SK-N-SH treated with all-trans-retinoic acid at 6 μM for 48 hours (cell line): Measurements from ENCODE around the gene TRMT61A.

Experiments used
- ATAC-seq: fragments of 200-7000 bp; cut with Tn5 transposase; 3 replicates; pipeline ENCODE4 v1.9.1; 2020; ENCODE audit warnings: mild to moderate bottlenecking, moderate library complexity
- ESRRG ChIP-seq: fragments of 250-450 bp; sonication (Bioruptor Pico); IDR thresholded peaks from 2 replicates; pipeline ENCODE4 v1.6.1; 2021; ENCODE audit warnings: mild to moderate bottlenecking
- GLIS3 ChIP-seq: fragments of 250-450 bp; sonication (Bioruptor Pico); IDR thresholded peaks from 2 replicates; pipeline ENCODE4 v1.5.0; 2020; ENCODE audit warnings: mild to moderate bottlenecking, moderate library complexity
- PPARA ChIP-seq: fragments of 250-450 bp; sonication (Bioruptor Pico); IDR thresholded peaks from 2 replicates; pipeline ENCODE4 v1.5.0; 2020; ENCODE audit warnings: mild to moderate bottlenecking, borderline replicate concordance
- RARB ChIP-seq: fragments of 250-450 bp; sonication (Bioruptor Pico); IDR thresholded peaks from 2 replicates; pipeline ENCODE4 v1.8.0; 2021; ENCODE audit warnings: mild to moderate bottlenecking, moderate library complexity
- SNAI2 ChIP-seq: fragments of 250-450 bp; sonication (Bioruptor Pico); IDR thresholded peaks from 2 replicates; pipeline ENCODE4 v1.5.0; 2020; ENCODE audit warnings: mild to moderate bottlenecking, moderate library complexity
- TCF4 ChIP-seq: fragments of 250-450 bp; sonication (Bioruptor Pico); IDR thresholded peaks from 2 replicates; pipeline ENCODE4 v1.8.0; 2021; ENCODE audit warnings: mild to moderate bottlenecking, moderate library complexity, borderline replicate concordance
- TOX ChIP-seq: fragments of 250-450 bp; sonication (Bioruptor Pico); IDR thresholded peaks from 2 replicates; pipeline ENCODE4 v1.8.0; 2021; ENCODE audit warnings: mild to moderate bottlenecking, moderate library complexity, borderline replicate concordance
- ZC3H10 ChIP-seq: fragments of 250-450 bp; sonication (Bioruptor Pico); IDR thresholded peaks from 2 replicates; pipeline ENCODE4 v1.5.1; 2021; ENCODE audit warnings: mild to moderate bottlenecking, moderate library complexity
- ZFP30 ChIP-seq: fragments of 450-650 bp; formaldehyde crosslinking; IDR thresholded peaks from 2 replicates; pipeline ENCODE4 v1.5.0; 2022; ENCODE audit warnings: mild to moderate bottlenecking, moderate library complexity
- ZNF565 ChIP-seq: fragments of 450-650 bp; formaldehyde crosslinking; conservative IDR thresholded peaks from 2 replicates; pipeline ENCODE4 v1.5.0; 2020; ENCODE audit warnings: low read depth, mild to moderate bottlenecking, moderate library complexity
- ZNF70 ChIP-seq: fragments of 450-650 bp; formaldehyde crosslinking; IDR thresholded peaks from 2 replicates; pipeline ENCODE4 v1.5.0; 2020; ENCODE audit warnings: mild to moderate bottlenecking, moderate library complexity
- ZNF8 ChIP-seq: fragments of 450-650 bp; formaldehyde crosslinking; IDR thresholded peaks from 2 replicates; pipeline ENCODE4 v1.5.0; 2020; ENCODE audit warnings: mild to moderate bottlenecking, moderate library complexity
- TF ChIP-seq, protein P1 (sequence below): fragments of 250-450 bp; sonication (Bioruptor Pico); IDR thresholded peaks from 2 replicates; pipeline ENCODE4 v1.5.1; 2020; ENCODE audit warnings: low read depth, mild to moderate bottlenecking, moderate library complexity
- TF ChIP-seq, protein P2 (sequence below): fragments of 250-450 bp; sonication (Bioruptor Pico); IDR thresholded peaks from 2 replicates; pipeline ENCODE4 v1.8.0; 2020; ENCODE audit warnings: mild to moderate bottlenecking, moderate library complexity, borderline replicate concordance
- TF ChIP-seq, protein P3 (sequence below): fragments of 250-450 bp; sonication (Bioruptor Pico); IDR thresholded peaks from 2 replicates; pipeline ENCODE4 v1.5.1; 2021; ENCODE audit warnings: mild to moderate bottlenecking, moderate library complexity
- TF ChIP-seq, protein P4 (sequence below): fragments of 250-450 bp; sonication (Bioruptor Pico); IDR thresholded peaks from 2 replicates; pipeline ENCODE4 v1.5.0; 2020; ENCODE audit warnings: mild to moderate bottlenecking, moderate library complexity
- TF ChIP-seq, protein P5 (sequence below): fragments of 250-450 bp; sonication (Bioruptor Pico); IDR thresholded peaks from 2 replicates; pipeline ENCODE4 v1.8.0; 2021; ENCODE audit warnings: low read depth, mild to moderate bottlenecking, moderate library complexity, borderline replicate concordance

Gene TRMT61A

DNA sequence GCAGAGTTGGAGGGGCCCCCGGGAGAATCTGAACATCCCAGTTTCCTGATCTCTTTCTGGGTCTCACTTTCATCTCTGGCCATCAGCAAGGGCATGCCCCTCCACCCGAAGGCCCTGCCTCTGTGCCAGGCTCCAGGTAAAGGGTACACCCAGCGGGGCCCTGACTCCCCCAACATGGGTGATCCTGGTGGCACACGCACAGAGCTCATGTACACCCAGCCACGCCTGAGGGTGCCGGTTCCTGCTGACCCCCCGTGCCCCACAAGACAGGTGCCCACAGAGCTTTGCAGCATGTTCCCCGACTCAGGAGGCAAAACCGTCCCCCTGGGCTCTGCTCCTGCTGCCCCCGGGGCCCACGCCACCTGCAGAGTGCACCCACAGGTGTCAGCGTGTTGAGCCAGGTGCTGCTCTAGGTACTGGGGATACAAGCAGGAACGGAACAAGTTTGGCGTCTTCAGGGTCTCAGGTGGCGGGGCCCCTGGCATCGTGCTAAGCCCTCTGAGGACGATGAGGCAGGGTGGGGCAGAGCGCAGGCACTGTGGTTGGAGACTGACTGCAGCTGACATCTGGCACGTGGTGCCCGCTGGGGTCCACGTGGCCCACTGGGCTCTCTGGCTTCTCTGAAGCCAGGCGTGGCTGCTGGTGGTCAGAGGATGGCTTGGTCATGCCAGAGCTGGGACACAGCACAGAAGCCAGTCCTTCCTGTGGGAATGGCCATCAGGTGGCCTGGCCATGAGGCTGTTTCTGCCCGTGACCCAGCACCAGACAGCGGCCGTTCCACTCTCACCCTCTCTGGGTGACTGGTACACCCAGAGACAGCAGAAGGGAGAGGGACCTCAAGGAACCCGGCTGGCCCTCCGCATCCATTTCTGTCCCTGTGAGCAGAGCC lies 19.7 kb downstream of the TRMT61A start (continued):
- TF ChIP-seq, protein P1, sequence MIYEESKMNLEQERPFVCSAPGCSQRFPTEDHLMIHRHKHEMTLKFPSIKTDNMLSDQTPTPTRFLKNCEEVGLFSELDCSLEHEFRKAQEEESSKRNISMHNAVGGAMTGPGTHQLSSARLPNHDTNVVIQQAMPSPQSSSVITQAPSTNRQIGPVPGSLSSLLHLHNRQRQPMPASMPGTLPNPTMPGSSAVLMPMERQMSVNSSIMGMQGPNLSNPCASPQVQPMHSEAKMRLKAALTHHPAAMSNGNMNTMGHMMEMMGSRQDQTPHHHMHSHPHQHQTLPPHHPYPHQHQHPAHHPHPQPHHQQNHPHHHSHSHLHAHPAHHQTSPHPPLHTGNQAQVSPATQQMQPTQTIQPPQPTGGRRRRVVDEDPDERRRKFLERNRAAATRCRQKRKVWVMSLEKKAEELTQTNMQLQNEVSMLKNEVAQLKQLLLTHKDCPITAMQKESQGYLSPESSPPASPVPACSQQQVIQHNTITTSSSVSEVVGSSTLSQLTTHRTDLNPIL (CRISPR knock-in tag): no peak
- TF ChIP-seq, protein P2, sequence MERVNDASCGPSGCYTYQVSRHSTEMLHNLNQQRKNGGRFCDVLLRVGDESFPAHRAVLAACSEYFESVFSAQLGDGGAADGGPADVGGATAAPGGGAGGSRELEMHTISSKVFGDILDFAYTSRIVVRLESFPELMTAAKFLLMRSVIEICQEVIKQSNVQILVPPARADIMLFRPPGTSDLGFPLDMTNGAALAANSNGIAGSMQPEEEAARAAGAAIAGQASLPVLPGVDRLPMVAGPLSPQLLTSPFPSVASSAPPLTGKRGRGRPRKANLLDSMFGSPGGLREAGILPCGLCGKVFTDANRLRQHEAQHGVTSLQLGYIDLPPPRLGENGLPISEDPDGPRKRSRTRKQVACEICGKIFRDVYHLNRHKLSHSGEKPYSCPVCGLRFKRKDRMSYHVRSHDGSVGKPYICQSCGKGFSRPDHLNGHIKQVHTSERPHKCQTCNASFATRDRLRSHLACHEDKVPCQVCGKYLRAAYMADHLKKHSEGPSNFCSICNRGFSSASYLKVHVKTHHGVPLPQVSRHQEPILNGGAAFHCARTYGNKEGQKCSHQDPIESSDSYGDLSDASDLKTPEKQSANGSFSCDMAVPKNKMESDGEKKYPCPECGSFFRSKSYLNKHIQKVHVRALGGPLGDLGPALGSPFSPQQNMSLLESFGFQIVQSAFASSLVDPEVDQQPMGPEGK (CRISPR knock-in tag): no peak
- TF ChIP-seq TOX (CRISPR knock-in tag) (no peak), SNAI2 (CRISPR knock-in tag) (no peak)

DNA sequence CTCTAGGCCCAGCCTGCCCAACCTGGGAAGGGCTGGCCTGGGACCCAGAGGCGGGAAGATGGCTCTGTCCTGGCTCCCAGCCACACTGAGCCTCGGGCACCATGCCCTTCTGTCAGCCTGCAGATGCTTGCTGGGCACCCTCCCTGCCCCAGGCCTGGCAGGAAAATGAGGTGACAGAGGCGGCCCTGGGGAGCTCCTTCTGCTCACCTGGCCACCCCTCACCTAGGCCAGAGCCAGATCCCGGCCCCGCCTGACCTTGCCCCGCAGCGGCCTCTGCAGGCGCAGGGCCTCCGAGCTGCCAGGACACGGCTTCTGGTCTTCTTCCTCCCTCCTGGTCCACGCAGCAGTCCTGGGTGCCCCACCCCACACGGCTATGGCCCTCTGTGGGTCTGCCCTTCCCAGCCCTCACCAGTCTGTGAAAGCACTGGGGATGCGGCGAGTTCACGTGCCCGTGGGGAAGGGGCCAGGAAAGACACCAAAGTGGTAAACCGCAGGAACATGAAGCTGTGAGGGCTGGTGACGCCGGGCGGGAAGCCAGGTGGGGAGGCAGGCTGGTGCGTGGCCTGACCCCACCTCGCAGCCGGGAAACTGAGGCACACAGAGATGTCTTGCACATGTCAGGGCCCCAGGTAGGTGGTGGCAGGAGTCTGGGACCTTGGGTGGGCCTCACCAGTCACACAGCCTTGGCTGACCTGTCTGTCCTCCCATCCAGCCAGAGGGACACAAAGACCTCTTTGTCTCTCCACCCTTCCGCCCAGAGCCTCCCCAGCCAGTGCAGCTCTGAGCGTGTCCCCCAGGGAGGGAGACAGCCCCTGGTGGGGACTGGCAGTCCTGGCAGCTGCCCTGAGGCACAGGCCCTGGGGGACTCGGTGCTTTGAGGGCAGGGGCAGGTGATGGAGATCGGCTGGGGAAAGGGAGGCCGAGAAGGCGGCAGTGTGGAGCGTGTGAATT lies 20.6 kb downstream of the TRMT61A start:
- no peak for ATAC-seq
- TF ChIP-seq GLIS3 (CRISPR knock-in tag): no peak
- no peak for TF ChIP-seq ZFP30 (CRISPR knock-in tag)
- TF ChIP-seq PPARA (CRISPR knock-in tag): no peak
- no peak for TF ChIP-seq ESRRG
- no peak for TF ChIP-seq RARB (CRISPR knock-in tag)
- TF ChIP-seq, protein P3, sequence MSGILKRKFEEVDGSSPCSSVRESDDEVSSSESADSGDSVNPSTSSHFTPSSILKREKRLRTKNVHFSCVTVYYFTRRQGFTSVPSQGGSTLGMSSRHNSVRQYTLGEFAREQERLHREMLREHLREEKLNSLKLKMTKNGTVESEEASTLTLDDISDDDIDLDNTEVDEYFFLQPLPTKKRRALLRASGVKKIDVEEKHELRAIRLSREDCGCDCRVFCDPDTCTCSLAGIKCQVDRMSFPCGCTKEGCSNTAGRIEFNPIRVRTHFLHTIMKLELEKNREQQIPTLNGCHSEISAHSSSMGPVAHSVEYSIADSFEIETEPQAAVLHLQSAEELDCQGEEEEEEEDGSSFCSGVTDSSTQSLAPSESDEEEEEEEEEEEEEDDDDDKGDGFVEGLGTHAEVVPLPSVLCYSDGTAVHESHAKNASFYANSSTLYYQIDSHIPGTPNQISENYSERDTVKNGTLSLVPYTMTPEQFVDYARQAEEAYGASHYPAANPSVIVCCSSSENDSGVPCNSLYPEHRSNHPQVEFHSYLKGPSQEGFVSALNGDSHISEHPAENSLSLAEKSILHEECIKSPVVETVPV (CRISPR knock-in tag): no peak
- TF ChIP-seq TCF4 (CRISPR knock-in tag): no peak
- no peak for TF ChIP-seq ZC3H10 (CRISPR knock-in tag)
- no peak for TF ChIP-seq ZNF565
- no peak for TF ChIP-seq SNAI2 (CRISPR knock-in tag)
- TF ChIP-seq TOX (CRISPR knock-in tag): no peak
- TF ChIP-seq, protein P4, sequence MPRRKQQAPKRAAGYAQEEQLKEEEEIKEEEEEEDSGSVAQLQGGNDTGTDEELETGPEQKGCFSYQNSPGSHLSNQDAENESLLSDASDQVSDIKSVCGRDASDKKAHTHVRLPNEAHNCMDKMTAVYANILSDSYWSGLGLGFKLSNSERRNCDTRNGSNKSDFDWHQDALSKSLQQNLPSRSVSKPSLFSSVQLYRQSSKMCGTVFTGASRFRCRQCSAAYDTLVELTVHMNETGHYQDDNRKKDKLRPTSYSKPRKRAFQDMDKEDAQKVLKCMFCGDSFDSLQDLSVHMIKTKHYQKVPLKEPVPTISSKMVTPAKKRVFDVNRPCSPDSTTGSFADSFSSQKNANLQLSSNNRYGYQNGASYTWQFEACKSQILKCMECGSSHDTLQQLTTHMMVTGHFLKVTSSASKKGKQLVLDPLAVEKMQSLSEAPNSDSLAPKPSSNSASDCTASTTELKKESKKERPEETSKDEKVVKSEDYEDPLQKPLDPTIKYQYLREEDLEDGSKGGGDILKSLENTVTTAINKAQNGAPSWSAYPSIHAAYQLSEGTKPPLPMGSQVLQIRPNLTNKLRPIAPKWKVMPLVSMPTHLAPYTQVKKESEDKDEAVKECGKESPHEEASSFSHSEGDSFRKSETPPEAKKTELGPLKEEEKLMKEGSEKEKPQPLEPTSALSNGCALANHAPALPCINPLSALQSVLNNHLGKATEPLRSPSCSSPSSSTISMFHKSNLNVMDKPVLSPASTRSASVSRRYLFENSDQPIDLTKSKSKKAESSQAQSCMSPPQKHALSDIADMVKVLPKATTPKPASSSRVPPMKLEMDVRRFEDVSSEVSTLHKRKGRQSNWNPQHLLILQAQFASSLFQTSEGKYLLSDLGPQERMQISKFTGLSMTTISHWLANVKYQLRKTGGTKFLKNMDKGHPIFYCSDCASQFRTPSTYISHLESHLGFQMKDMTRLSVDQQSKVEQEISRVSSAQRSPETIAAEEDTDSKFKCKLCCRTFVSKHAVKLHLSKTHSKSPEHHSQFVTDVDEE: no peak
- TF ChIP-seq, all 23 proteins: peak for 0

DNA sequence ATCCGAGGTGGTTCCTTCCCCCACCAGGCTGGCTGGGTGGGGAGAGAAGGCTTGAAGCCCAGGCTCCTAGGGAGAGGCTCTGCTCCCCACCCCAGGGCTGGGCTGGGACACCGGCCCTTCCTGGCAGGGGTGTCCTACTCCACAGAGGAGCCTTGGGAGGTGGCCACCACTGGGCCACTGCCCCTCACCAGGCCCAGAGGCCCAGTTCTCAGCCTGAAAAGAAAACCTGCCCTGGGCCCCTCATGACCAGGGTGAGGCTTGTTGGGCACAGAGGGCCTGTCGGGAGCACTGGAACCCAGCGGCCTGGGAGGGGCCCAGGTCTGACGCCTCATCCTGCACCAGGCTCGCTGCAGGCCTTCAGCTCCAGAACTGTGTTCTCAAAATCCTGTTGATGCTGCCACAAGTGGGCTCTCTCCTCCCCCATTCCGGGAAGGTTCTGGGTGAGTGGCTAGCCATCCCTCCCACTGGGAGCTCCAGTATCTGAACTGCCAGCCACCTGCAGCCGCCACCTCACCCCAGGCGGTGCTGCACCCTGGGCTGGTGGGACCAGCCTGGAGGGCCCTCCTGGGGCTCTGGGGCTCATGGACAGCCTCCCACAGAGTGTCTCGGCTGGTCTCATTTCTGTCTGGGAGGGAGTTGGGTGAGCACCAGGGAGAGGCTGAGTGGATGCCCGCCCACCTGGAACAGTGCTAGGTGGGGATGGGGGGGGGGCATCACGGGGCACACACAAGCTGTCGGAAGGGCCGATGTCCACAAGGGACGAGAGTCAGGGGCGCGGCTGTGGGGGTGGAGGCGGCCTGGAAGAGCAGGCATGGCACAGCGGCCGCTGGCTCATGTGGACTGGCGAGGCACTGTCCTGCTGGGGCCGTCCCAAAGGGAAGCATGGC lies 21.7 kb downstream of the TRMT61A start:
- no peak for ATAC-seq
- TF ChIP-seq ZFP30 (CRISPR knock-in tag) (no peak), GLIS3 (CRISPR knock-in tag) (no peak), TCF4 (CRISPR knock-in tag) (no peak), ZNF70 (CRISPR knock-in tag) (no peak), ZNF8 (no peak), ESRRG (no peak), PPARA (CRISPR knock-in tag) (no peak), SNAI2 (CRISPR knock-in tag) (no peak), TOX (CRISPR knock-in tag) (no peak)
- TF ChIP-seq, protein P5, sequence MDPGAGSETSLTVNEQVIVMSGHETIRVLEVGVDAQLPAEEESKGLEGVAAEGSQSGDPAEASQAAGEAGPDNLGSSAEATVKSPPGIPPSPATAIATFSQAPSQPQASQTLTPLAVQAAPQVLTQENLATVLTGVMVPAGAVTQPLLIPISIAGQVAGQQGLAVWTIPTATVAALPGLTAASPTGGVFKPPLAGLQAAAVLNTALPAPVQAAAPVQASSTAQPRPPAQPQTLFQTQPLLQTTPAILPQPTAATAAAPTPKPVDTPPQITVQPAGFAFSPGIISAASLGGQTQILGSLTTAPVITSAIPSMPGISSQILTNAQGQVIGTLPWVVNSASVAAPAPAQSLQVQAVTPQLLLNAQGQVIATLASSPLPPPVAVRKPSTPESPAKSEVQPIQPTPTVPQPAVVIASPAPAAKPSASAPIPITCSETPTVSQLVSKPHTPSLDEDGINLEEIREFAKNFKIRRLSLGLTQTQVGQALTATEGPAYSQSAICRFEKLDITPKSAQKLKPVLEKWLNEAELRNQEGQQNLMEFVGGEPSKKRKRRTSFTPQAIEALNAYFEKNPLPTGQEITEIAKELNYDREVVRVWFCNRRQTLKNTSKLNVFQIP (CRISPR knock-in tag): no peak
- TF ChIP-seq, protein P2 (CRISPR knock-in tag): no peak
- TF ChIP-seq, protein P3 (CRISPR knock-in tag): no peak
